ENCODE results near the gene APOC1.

GRCh38 chr19:44882063-44882462 lies 32.3 kb upstream of the APOC1 start:
- TF ChIP-seq CTCF (IDR thresholded peaks at IDR 0.05): no peak
- TF ChIP-seq POLR2A (IDR thresholded peaks at IDR 0.05): no peak
- TF ChIP-seq EP300 (IDR thresholded peaks at IDR 0.05): no peak

All from ovary (tissue), 3 donors.